H1 (cell line): ENCODE results near the gene SLC16A11. TPM values are rescaled to one million over a fixed set of nuclear protein-coding genes. Genes with fewer than 3 reads are reported as not detected.

Experiments
- CTCF ChIA-PET: fragments of 300-600 bp; sonication (Branson Sonifier 250); formaldehyde crosslinking; loops from one replicate; lab custom pipeline; 2021; ENCODE audit not compliant: partially characterized antibody; lab: Charles Lee
- POLR2A ChIA-PET: fragments of 300-600 bp; sonication (Branson Sonifier 250); formaldehyde crosslinking; loops from one replicate; lab custom pipeline; 2021; ENCODE audit warnings: inconsistent platforms; ENCODE audit not compliant: partially characterized antibody; lab: Charles Lee
- DNase-seq, 2 experiments: peaks; one replicate each; pipeline versions ENCODE4 v3.0.0 to v3.0.0-alpha.2; 2010 to 2022; ENCODE audit warnings: low spot score in 2 of 2, low read depth in 1 of 2, mixed read lengths in 1 of 2
- FAIRE-seq: peaks from 2 replicates; lab custom pipeline; 2011; peaks lifted over from hg19 to GRCh38; lab: Jason Lieb, UNC
- H2AFZ ChIP-seq: 2 replicates; pipeline ENCODE4 v1.8.1; 2012; ENCODE audit warnings: low read length, inconsistent platforms
- H2AK5ac ChIP-seq: 2 replicates; pipeline ENCODE4 v1.6.1; 2013; ENCODE audit warnings: low read depth, low read length
- H2BK120ac ChIP-seq: replicated peaks from 2 replicates; pipeline ENCODE3; 2013; ENCODE audit warnings: low read depth, low read length, inconsistent platforms
- H2BK12ac ChIP-seq: 2 replicates; pipeline ENCODE4 v1.6.1; 2013; ENCODE audit warnings: low read depth, low read length
- H2BK15ac ChIP-seq: 2 replicates; pipeline ENCODE4 v1.6.1; 2013; ENCODE audit warnings: low read length
- H2BK20ac ChIP-seq: 2 replicates; pipeline ENCODE4 v1.6.1; 2013; ENCODE audit warnings: low read length
- H2BK5ac ChIP-seq: 2 replicates; pipeline ENCODE4 v1.6.1; 2013; ENCODE audit warnings: low read depth, low read length
- H3K14ac ChIP-seq: 2 replicates; pipeline ENCODE4 v1.6.1; 2013; ENCODE audit warnings: inconsistent platforms; ENCODE audit not compliant: insufficient read length
- H3K18ac ChIP-seq: 2 replicates; pipeline ENCODE4 v1.6.1; 2013; ENCODE audit warnings: low read length; ENCODE audit errors: extremely low read depth
- H3K23ac ChIP-seq: 2 replicates; pipeline ENCODE4 v1.6.1; 2013; ENCODE audit warnings: inconsistent platforms; ENCODE audit not compliant: insufficient read length
- H3K23me2 ChIP-seq: 2 replicates; pipeline ENCODE4 v1.6.1; 2013; ENCODE audit warnings: low read depth, low read length
- H3K27ac ChIP-seq: 2 replicates; pipeline ENCODE4 v1.6.1; 2011; ENCODE audit warnings: low read depth, low read length, inconsistent platforms
- H3K27me3 ChIP-seq, 4 experiments: replicated peaks in 1 of 4; 1 replicate in 1 of 4; 2 replicates in 3 of 4; pipeline versions ENCODE4 v1.6.1 to v1.8.1; 2011 to 2013; ENCODE audit warnings: low read length in 3 of 4, mild to moderate bottlenecking in 3 of 4, inconsistent platforms in 2 of 4, mixed read lengths in 2 of 4, moderate library complexity in 1 of 4; ENCODE audit not compliant: control insufficient read depth in 3 of 4, insufficient read depth in 3 of 4; ENCODE audit errors: extremely low read depth in 1 of 4
- H3K36me3 ChIP-seq, 4 experiments: 2 replicates each; pipeline versions ENCODE4 v1.6.1 to v1.8.1; 2011 to 2013; ENCODE audit warnings: mild to moderate bottlenecking in 4 of 4, low read length in 3 of 4, moderate library complexity in 2 of 4, control low read depth in 1 of 4, inconsistent platforms in 1 of 4; ENCODE audit not compliant: insufficient read depth in 4 of 4, control insufficient read depth in 2 of 4
- H3K4ac ChIP-seq: replicated peaks from 2 replicates; pipeline ENCODE3; 2013; ENCODE audit warnings: low read length, low read depth, mixed read lengths, inconsistent platforms; ENCODE audit not compliant: insufficient read length
- H3K4me1 ChIP-seq, 4 experiments: replicated peaks in 1 of 4; 1 replicate in 1 of 4; 2 replicates in 3 of 4; pipeline versions ENCODE4 v1.6.1 to v1.8.1; 2011 to 2013; ENCODE audit warnings: low read length in 3 of 4, inconsistent platforms in 2 of 4, mixed read lengths in 1 of 4; ENCODE audit not compliant: insufficient read depth in 4 of 4, control insufficient read depth in 3 of 4
- H3K4me2 ChIP-seq, 2 experiments: 2 replicates each; pipeline versions ENCODE4 v1.6.1 to v1.8.1; 2011 to 2013; ENCODE audit warnings: low read depth in 2 of 2, low read length in 2 of 2, control low read depth in 1 of 2, inconsistent platforms in 1 of 2, mild to moderate bottlenecking in 1 of 2; ENCODE audit not compliant: insufficient read depth in 1 of 2
- H3K4me3 ChIP-seq, 4 experiments: fragments of 200-600, 300-600 bp in 1 of 4; sonication (generic), shearing (Covaris generic), sonication (Bioruptor Twin) in 1 of 4; 2 replicates each; pipeline versions ENCODE4 v1.5.1 to v1.8.1; 2011 to 2016; ENCODE audit warnings: low read length in 4 of 4, low read depth in 3 of 4, control low read depth in 2 of 4, inconsistent platforms in 2 of 4, mild to moderate bottlenecking in 2 of 4, mixed read lengths in 1 of 4, moderate library complexity in 1 of 4; ENCODE audit not compliant: insufficient read depth in 2 of 4; ENCODE audit errors: extremely low read depth in 1 of 4
- H3K56ac ChIP-seq: replicated peaks from 2 replicates; pipeline ENCODE3; 2013; ENCODE audit warnings: low read depth, mild to moderate bottlenecking, mixed read lengths, low read length, inconsistent platforms; ENCODE audit not compliant: insufficient read length
- H3K79me1 ChIP-seq: 2 replicates; pipeline ENCODE4 v1.6.1; 2013; ENCODE audit warnings: low read depth, low read length, control low read depth
- H3K79me2 ChIP-seq, 2 experiments: 2 replicates each; pipeline versions ENCODE4 v1.6.1 to v1.8.1; 2012 to 2013; ENCODE audit warnings: low read length in 2 of 2, mild to moderate bottlenecking in 2 of 2, inconsistent platforms in 1 of 2; ENCODE audit not compliant: insufficient read depth in 2 of 2, control insufficient read depth in 1 of 2
- H3K9ac ChIP-seq, 4 experiments: replicated peaks in 1 of 4; 1 replicate in 1 of 4; 2 replicates in 3 of 4; pipeline versions ENCODE4 v1.6.1 to v1.8.1; 2011 to 2013; ENCODE audit warnings: low read depth in 3 of 4, low read length in 3 of 4, control low read depth in 2 of 4, mild to moderate bottlenecking in 2 of 4, moderate library complexity in 2 of 4, inconsistent platforms in 1 of 4; ENCODE audit errors: extremely low read depth in 1 of 4
- H3K9me3 ChIP-seq, 2 experiments: 2 replicates each; pipeline versions ENCODE4 v1.6.1 to v1.8.1; 2012 to 2013; ENCODE audit warnings: mild to moderate bottlenecking in 2 of 2, moderate library complexity in 2 of 2, control low read depth in 1 of 2, inconsistent platforms in 1 of 2, low read depth in 1 of 2, low read length in 1 of 2, mixed read lengths in 1 of 2; ENCODE audit not compliant: insufficient read depth in 2 of 2
- H4K20me1 ChIP-seq, 2 experiments: replicated peaks in 1 of 2; 2 replicates each; pipeline versions ENCODE3 to v1.8.1; 2011 to 2013; ENCODE audit warnings: inconsistent platforms in 2 of 2, low read length in 2 of 2, mild to moderate bottlenecking in 1 of 2; ENCODE audit not compliant: insufficient read depth in 2 of 2, control insufficient read depth in 1 of 2
- H4K5ac ChIP-seq: 2 replicates; pipeline ENCODE4 v1.6.1; 2013; ENCODE audit warnings: low read length, low read depth, mixed read lengths, inconsistent platforms; ENCODE audit not compliant: insufficient read length
- H4K8ac ChIP-seq: 2 replicates; pipeline ENCODE4 v1.8.0; 2013; ENCODE audit warnings: mild to moderate bottlenecking, moderate library complexity, low read length, inconsistent platforms; ENCODE audit not compliant: insufficient read depth; ENCODE audit errors: extremely low read depth
- H4K91ac ChIP-seq: replicated peaks from 2 replicates; pipeline ENCODE3; 2013; ENCODE audit warnings: low read length, mixed read lengths, inconsistent platforms; ENCODE audit not compliant: insufficient read length
- CREB1 ChIP-seq: IDR thresholded peaks from 2 replicates; pipeline ENCODE4 v1.6.1; 2012; ENCODE audit warnings: inconsistent platforms
- CTBP2 ChIP-seq: IDR thresholded peaks from 2 replicates; pipeline ENCODE4 v1.7.0; 2011; ENCODE audit warnings: borderline replicate concordance, mild to moderate bottlenecking, moderate library complexity, mixed read lengths, low read length; ENCODE audit not compliant: insufficient read depth, insufficient read length
- EGR1 ChIP-seq: IDR thresholded peaks from 2 replicates; pipeline ENCODE4 v1.6.1; 2011; ENCODE audit warnings: low read depth, low read length, borderline replicate concordance
- KDM5A ChIP-seq: fragments of 200-600 bp; IDR thresholded peaks from 2 replicates; pipeline ENCODE4 v1.7.1; 2012; ENCODE audit warnings: mild to moderate bottlenecking, low read length, inconsistent platforms, mixed read lengths
- NRF1 ChIP-seq: IDR thresholded peaks from 2 replicates; pipeline ENCODE4 v1.6.1; 2011; ENCODE audit warnings: mild to moderate bottlenecking, low read depth, low read length, improper control_type of control experiment
- POLR2AphosphoS5 ChIP-seq: IDR thresholded peaks from 2 replicates; pipeline ENCODE4 v1.6.1; 2011; ENCODE audit warnings: low read depth, low read length
- RNF2 ChIP-seq: fragments of 200-900, 300-1000 bp; sonication (generic); IDR thresholded peaks from 2 replicates; pipeline ENCODE4 v1.7.1; 2016; ENCODE audit warnings: borderline replicate concordance, low read depth, mild to moderate bottlenecking, antibody characterized with exemption, low read length; ENCODE audit not compliant: poor library complexity, severe bottlenecking; ENCODE audit errors: missing control alignments
- RXRA ChIP-seq: IDR thresholded peaks from 2 replicates; pipeline ENCODE4 v1.6.1; 2011; ENCODE audit warnings: low read depth, mild to moderate bottlenecking, low read length, moderate library complexity; ENCODE audit not compliant: insufficient read depth
- SAP30 ChIP-seq: fragments of 300-600 bp; sonication (generic); IDR thresholded peaks from 2 replicates; pipeline ENCODE4 v1.7.1; 2012; ENCODE audit warnings: low read length, moderate library complexity, mild to moderate bottlenecking, inconsistent platforms; ENCODE audit not compliant: insufficient read depth, insufficient replicate concordance
- SP2 ChIP-seq: IDR thresholded peaks from 2 replicates; pipeline ENCODE4 v1.6.1; 2012; ENCODE audit warnings: mild to moderate bottlenecking, low read length, inconsistent platforms
- YY1 ChIP-seq: IDR thresholded peaks from 2 replicates; pipeline ENCODE4 v1.6.1; 2011; ENCODE audit warnings: low read depth, mild to moderate bottlenecking, low read length
- WGBS, 2 experiments: shearing (Covaris generic) in 1 of 2; methylation state at CpG; one replicate each; pipeline versions ENCODE4 v1.1.6 to v1.1.7; 2013 to 2015; ENCODE audit warnings: low lambda C conversion rate in 2 of 2, mixed read lengths in 2 of 2, inconsistent platforms in 1 of 2, low coverage in 1 of 2, missing lambda C conversion rate in 1 of 2; ENCODE audit not compliant: insufficient replicate concordance in 2 of 2, insufficient coverage in 1 of 2, insufficient read length in 1 of 2; ENCODE audit errors: extremely low coverage in 1 of 2, missing lambda C conversion rate in 1 of 2; 5-methylcytosine and 5-hydroxymethylcytosine counted together
- polyA plus RNA-seq, 7 experiments: library from polyadenylated mRNA; depleted of rRNA in 3 of 7; stranded (reverse) in 5 of 7; unstranded in 2 of 7; fragments of >200 nt in 5 of 7; fragments of 200-250 nt in 2 of 7; gene quantifications; 1 replicate in 5 of 7; 2 replicates in 1 of 7; 4 replicates in 1 of 7; pipeline versions ENCODE4 v1.2.1 to v1.2.3, GENCODE V29; 2011 to 2013; ENCODE audit warnings: missing spikeins in 2 of 7, mixed read lengths in 2 of 7
- total RNA-seq: library from RNA; stranded (reverse); fragmentation: NEBNext Ultra II Directional; extraction: Animal tissue kit (Norgen Biotek cat#: 25700); gene quantifications from 2 replicates; pipeline ENCODE4 v1.2.1, GENCODE V29; 2021

Gene SLC16A11
- total and polyA plus RNA-seq, 2 of the 8 experiments (the other 6 are each of a cell fraction or from before 2014, with no cell fraction given), result 0.35 to 0.39 TPM

- 0 out of 2 replicates have a peak within 1 kb of the TSS, but pooled peaks have one; percentile 72 for H2BK20ac ChIP-seq
- H4K8ac ChIP-seq, result peak within 1 kb of the TSS; percentile 75; the same call in 1 of the 2 replicates
- ChIA-PET POLR2A (interaction anchor here (0.8 to 3.3 kb wide), 4 partner anchors 8 to 20 kb away, joined by 3 to 15 read pairs (median 8); partner anchors contain the start of genes RNASEK and SLC16A13), CTCF (interaction anchor here (1.0 to 3.2 kb wide), 12 partner anchors 9 to 356 kb away, joined by 3 to 34 read pairs (median 4); partner anchors contain the start of gene ALOX12)
- H3K14ac ChIP-seq, result no peak within 1 kb of the TSS
- peak within 1 kb of the TSS; percentile 91 to 97 for H3K4me2 ChIP-seq
- H3K79me1 ChIP-seq, result no peaks in the 10 kb centered on the region
- FAIRE-seq (no peak), DNase-seq (peak in 1 of 2 experiments; percentile 74)
- peak within 1 kb of the TSS; percentile 18 for H2BK120ac ChIP-seq
- 0 out of 2 replicates have a peak within 1 kb of the TSS, but pooled peaks have one; percentile 14 for H2BK12ac ChIP-seq
- no peaks in the 10 kb centered on the region for H3K79me2 ChIP-seq
- 5% methylated on average over 25 of the region's 47 CpGs; no CpG with 5 or more reads in 1 of the 2 experiments for WGBS, 2 experiments
- peaks cover 0 to 15% (median 5%) of the 10 kb centered on the region in 4 experiments; a peak in 6 of 7 replicates for H3K4me1 ChIP-seq
- H3K9me3 ChIP-seq, result no peaks in the 10 kb centered on the region
- peak within 1 kb of the TSS in 3 of 4 experiments; percentile 36 to 59 (median 46); a peak in 6 of 7 replicates for H3K9ac ChIP-seq
- H3K4ac ChIP-seq, result peak within 1 kb of the TSS; percentile 25
- H3K18ac ChIP-seq, result peak within 1 kb of the TSS; percentile 78; the same call in 1 of the 2 replicates
- peaks cover 11% of the 10 kb centered on the region for H3K23me2 ChIP-seq
- H3K27me3 ChIP-seq, result peaks cover 0 to 16% (median 14%) of the 10 kb centered on the region in 4 experiments; a peak in 6 of 7 replicates
- no peak within 1 kb of the TSS for H2AK5ac ChIP-seq
- H4K91ac ChIP-seq, result peak within 1 kb of the TSS; percentile 34
- no peak within 1 kb of the TSS for H3K27ac ChIP-seq
- H2AFZ ChIP-seq, result peak within 1 kb of the TSS; percentile 74
- H4K20me1 ChIP-seq, result no peaks in the 10 kb centered on the region
- H3K23ac ChIP-seq, result no peak within 1 kb of the TSS
- H3K36me3 ChIP-seq, result peaks cover 0 to 8% (median 3%) of the 10 kb centered on the region in 4 experiments; a peak in 1 of 8 replicates
- peak within 1 kb of the TSS; percentile 57 to 68 (median 59) for H3K4me3 ChIP-seq
- no peak within 1 kb of the TSS; the same call in 1 of the 2 replicates for H2BK5ac ChIP-seq
- H3K56ac ChIP-seq, result peak within 1 kb of the TSS; percentile 14
- no peak within 1 kb of the TSS for H4K5ac ChIP-seq
- peak within 1 kb of the TSS; percentile 83 for H2BK15ac ChIP-seq
- TF ChIP-seq EGR1 (peak; percentile 40; the same call in 1 of the 2 replicates), YY1 (no peak), CTBP2 (no peak), POLR2AphosphoS5 (no peak), SAP30 (no peak), NRF1 (no peak), SP2 (no peak), KDM5A (no peak), CREB1 (no peak), RNF2 (no peak), RXRA (no peak)
Observed at GRCh38 chr17:7022781-7023571, 20.9 kb downstream of the SLC16A11 start, which contains the start of gene BCL6B. Gene BCL6B (plus strand): TSS chr17:7023050. CDS start chr17:7023672, 622 bp downstream.
